ENCODE measurements around the gene NOL11.

DNA sequence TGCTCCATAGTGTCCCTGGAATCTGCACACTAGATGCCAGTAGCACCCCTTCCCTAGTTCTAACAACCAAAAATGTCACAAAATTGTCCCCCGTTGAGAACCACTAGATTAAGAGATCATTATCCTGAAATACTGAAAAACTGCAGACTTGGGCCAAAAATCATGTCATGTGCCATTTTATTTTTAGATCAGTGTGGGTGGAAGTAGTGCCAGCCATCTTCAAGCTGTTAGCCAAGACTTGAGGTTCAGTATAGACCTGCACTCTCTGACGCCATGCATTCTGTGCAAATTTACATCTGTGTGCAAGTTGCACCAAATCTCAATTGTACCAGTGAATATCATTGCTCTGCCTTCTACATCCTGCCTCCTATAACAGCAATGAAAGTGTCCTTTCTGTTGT is 31.5 kb upstream of the NOL11 start:
- TF ChIP-seq, protein P1, sequence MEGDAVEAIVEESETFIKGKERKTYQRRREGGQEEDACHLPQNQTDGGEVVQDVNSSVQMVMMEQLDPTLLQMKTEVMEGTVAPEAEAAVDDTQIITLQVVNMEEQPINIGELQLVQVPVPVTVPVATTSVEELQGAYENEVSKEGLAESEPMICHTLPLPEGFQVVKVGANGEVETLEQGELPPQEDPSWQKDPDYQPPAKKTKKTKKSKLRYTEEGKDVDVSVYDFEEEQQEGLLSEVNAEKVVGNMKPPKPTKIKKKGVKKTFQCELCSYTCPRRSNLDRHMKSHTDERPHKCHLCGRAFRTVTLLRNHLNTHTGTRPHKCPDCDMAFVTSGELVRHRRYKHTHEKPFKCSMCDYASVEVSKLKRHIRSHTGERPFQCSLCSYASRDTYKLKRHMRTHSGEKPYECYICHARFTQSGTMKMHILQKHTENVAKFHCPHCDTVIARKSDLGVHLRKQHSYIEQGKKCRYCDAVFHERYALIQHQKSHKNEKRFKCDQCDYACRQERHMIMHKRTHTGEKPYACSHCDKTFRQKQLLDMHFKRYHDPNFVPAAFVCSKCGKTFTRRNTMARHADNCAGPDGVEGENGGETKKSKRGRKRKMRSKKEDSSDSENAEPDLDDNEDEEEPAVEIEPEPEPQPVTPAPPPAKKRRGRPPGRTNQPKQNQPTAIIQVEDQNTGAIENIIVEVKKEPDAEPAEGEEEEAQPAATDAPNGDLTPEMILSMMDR (conservative IDR thresholded peaks at IDR 0.05; ENCODE audit: low read length): no peak
- no peak for TF ChIP-seq EZH2phosphoT487 (IDR thresholded peaks at IDR 0.05; ENCODE audit: borderline replicate concordance, low read depth, low read length)
